Measurements from ENCODE around the gene MAP2. TPM values are rescaled to one million over a fixed set of nuclear protein-coding genes. Genes with fewer than 3 reads are reported as not detected.

Gene MAP2
- total RNA-seq, 2 donors from 2014 or later, result 4.7 to 6.6 TPM

GRCh38 chr2:209613649-209614305 is 189.9 kb downstream of the MAP2 start:
- ATAC-seq (no peak), DNase-seq (no peak)
- intact Hi-C loops (cut with DNase I), result no loop called here

GRCh38 chr2:209614690-209615369 is 191.0 kb downstream of the MAP2 start:
- ATAC-seq, result no peak
- DNase-seq, result no peak
- intact Hi-C loops (cut with DNase I), result no loop called here

- DNase-seq (no peak), ATAC-seq (peak in 1 of 2 donors; percentile 26)
- intact Hi-C loops (cut with DNase I), result no loop called here
Observed at GRCh38 chr2:209619782-209620181, 195.9 kb downstream of the MAP2 start.

GRCh38 chr2:209624192-209624938 is 200.5 kb downstream of the MAP2 start:
- no peak for ATAC-seq
- no peak for DNase-seq
- intact Hi-C loops (cut with DNase I), result no loop called here

- intact Hi-C loops (cut with DNase I), result no loop called here
- ATAC-seq (peak in 1 of 2 donors; percentile 65), DNase-seq (no peak)
Observed at GRCh38 chr2:209629597-209629996, 205.8 kb downstream of the MAP2 start.

GRCh38 chr2:209633911-209634310 is 210.1 kb downstream of the MAP2 start:
- intact Hi-C loops (cut with DNase I), result no loop called here

GRCh38 chr2:209636076-209636475 is 212.2 kb downstream of the MAP2 start:
- DNase-seq, result no peak
- intact Hi-C loops (cut with DNase I), result no loop called here
- no peak for ATAC-seq

More at GRCh38 chr2:209633911-209634310, 210.1 kb downstream of the MAP2 start:
- ATAC-seq, result no peak
- DNase-seq, result no peak

- DNase-seq, result no peak
- ATAC-seq, result no peak
- intact Hi-C loops (cut with DNase I), result no loop called here
Observed at GRCh38 chr2:209637293-209637692, 213.4 kb downstream of the MAP2 start.

- DNase-seq (no peak), ATAC-seq (no peak)
- intact Hi-C loops (cut with DNase I), result no loop called here
Observed at GRCh38 chr2:209638346-209638745, 214.5 kb downstream of the MAP2 start.

- DNase-seq, result no peak
- no peak for ATAC-seq
- intact Hi-C loops (cut with DNase I), result no loop called here
Observed at GRCh38 chr2:209640358-209640757, 216.5 kb downstream of the MAP2 start.

- ATAC-seq (no peak), DNase-seq (no peak)
- intact Hi-C loops (cut with DNase I), result no loop called here
Observed at GRCh38 chr2:209642146-209642820, 218.4 kb downstream of the MAP2 start.

- DNase-seq (no peak), ATAC-seq (no peak)
- intact Hi-C loops (cut with DNase I), result no loop called here
Observed at GRCh38 chr2:209644842-209645241, 221.0 kb downstream of the MAP2 start.

GRCh38 chr2:209648714-209649113 is 224.9 kb downstream of the MAP2 start:
- ATAC-seq (peak in 1 of 2 donors; percentile 53), DNase-seq (no peak)
- intact Hi-C loops (cut with DNase I), result no loop called here

- intact Hi-C loops (cut with DNase I), result no loop called here
- DNase-seq (no peak), ATAC-seq (no peak)
Observed at GRCh38 chr2:209653134-209653533, 229.3 kb downstream of the MAP2 start.

- no peak for ATAC-seq
- intact Hi-C loops (cut with DNase I), result no loop called here
- no peak for DNase-seq
Observed at GRCh38 chr2:209661286-209661894, 237.5 kb downstream of the MAP2 start.

GRCh38 chr2:209662021-209662420 is 238.2 kb downstream of the MAP2 start:
- DNase-seq, result no peak
- intact Hi-C loops (cut with DNase I), result no loop called here
- ATAC-seq, result no peak

GRCh38 chr2:209663139-209663538 is 239.3 kb downstream of the MAP2 start:
- DNase-seq, result no peak
- ATAC-seq, result peak in 1 of 2 donors; percentile 36
- intact Hi-C loops (cut with DNase I), result no loop called here

- ATAC-seq (no peak), DNase-seq (no peak)
- intact Hi-C loops (cut with DNase I), result no loop called here
Observed at GRCh38 chr2:209663656-209664055, 239.8 kb downstream of the MAP2 start.

- ATAC-seq (no peak), DNase-seq (no peak)
- intact Hi-C loops (cut with DNase I), result no loop called here
Observed at GRCh38 chr2:209666296-209666695, 242.4 kb downstream of the MAP2 start.
